Measurements from ENCODE around the gene CGREF1.

- TF ChIP-seq CTCF (IDR thresholded peaks at IDR 0.05; ENCODE audit: low read depth, low read length, missing input control) (no peak), SP1 (IDR thresholded peaks at IDR 0.05) (peak; percentile 89), YY1 (IDR thresholded peaks at IDR 0.05) (peak; percentile 95), RAD21 (IDR thresholded peaks at IDR 0.05) (peak; percentile 42 to 56)
Measured at GRCh38 chr2:27095745-27096651, 22.9 kb downstream of the CGREF1 start.
